Thymus (tissue), 11 donors: ENCODE data around the gene UCN. TPM values are rescaled to one million over a fixed set of nuclear protein-coding genes. Genes with fewer than 3 reads are reported as not detected.

Experiments
- DNase-seq, 9 donors: peaks; one replicate each; pipeline ENCODE4 v3.0.0-alpha.2; 2013; ENCODE audit warnings: low spot score in 9 of 9, low read depth in 6 of 9, missing footprints in 1 of 9
- H3K27ac ChIP-seq, 2 donors: one replicate each; pipeline ENCODE4 v1.5.1; 2013; ENCODE audit warnings: control low read depth in 1 of 2, low read depth in 1 of 2, low read length in 1 of 2, mild to moderate bottlenecking in 1 of 2, moderate library complexity in 1 of 2
- H3K27me3 ChIP-seq, 2 donors: one replicate each; pipeline ENCODE4 v1.5.1; 2013; ENCODE audit warnings: low read length in 1 of 2; ENCODE audit not compliant: control insufficient read depth in 2 of 2, insufficient read depth in 1 of 2
- H3K36me3 ChIP-seq, 2 donors: one replicate each; pipeline ENCODE4 v1.5.1; 2013; ENCODE audit warnings: low read length in 1 of 2, mild to moderate bottlenecking in 1 of 2, moderate library complexity in 1 of 2; ENCODE audit not compliant: control insufficient read depth in 2 of 2, insufficient read depth in 2 of 2
- H3K4me1 ChIP-seq, 2 donors: one replicate each; pipeline ENCODE4 v1.5.1; 2013; ENCODE audit warnings: low read length in 2 of 2; ENCODE audit not compliant: control insufficient read depth in 2 of 2, insufficient read depth in 2 of 2
- H3K4me3 ChIP-seq, 2 donors: one replicate each; pipeline ENCODE4 v1.5.1; 2013; ENCODE audit warnings: low read length in 2 of 2, control low read depth in 1 of 2, mild to moderate bottlenecking in 1 of 2
- H3K9me3 ChIP-seq, 2 donors: one replicate each; pipeline ENCODE4 v1.5.1; 2013; ENCODE audit warnings: low read length in 1 of 2, mild to moderate bottlenecking in 1 of 2; ENCODE audit not compliant: control insufficient read depth in 2 of 2, insufficient read depth in 1 of 2
- WGBS: extraction: QIAGEN DNeasy Blood & Tissue Kit; methylation state at CpG from one replicate; pipeline ENCODE4 v1.1.7; 2013; 5-methylcytosine and 5-hydroxymethylcytosine counted together
- polyA plus RNA-seq: library from polyadenylated mRNA; stranded (reverse); fragments of 200-250 nt; gene quantifications from one replicate; pipeline ENCODE4 v1.2.3, GENCODE V29; 2013
- total RNA-seq: library from RNA; stranded (reverse); fragments of 120-200 nt; gene quantifications from one replicate; pipeline ENCODE4 v1.2.4, GENCODE V29; 2013
- donor health status: healthy.

Gene UCN
- total and polyA plus RNA-seq, 2 donors: 1.0 to 8.1 TPM

DNA sequence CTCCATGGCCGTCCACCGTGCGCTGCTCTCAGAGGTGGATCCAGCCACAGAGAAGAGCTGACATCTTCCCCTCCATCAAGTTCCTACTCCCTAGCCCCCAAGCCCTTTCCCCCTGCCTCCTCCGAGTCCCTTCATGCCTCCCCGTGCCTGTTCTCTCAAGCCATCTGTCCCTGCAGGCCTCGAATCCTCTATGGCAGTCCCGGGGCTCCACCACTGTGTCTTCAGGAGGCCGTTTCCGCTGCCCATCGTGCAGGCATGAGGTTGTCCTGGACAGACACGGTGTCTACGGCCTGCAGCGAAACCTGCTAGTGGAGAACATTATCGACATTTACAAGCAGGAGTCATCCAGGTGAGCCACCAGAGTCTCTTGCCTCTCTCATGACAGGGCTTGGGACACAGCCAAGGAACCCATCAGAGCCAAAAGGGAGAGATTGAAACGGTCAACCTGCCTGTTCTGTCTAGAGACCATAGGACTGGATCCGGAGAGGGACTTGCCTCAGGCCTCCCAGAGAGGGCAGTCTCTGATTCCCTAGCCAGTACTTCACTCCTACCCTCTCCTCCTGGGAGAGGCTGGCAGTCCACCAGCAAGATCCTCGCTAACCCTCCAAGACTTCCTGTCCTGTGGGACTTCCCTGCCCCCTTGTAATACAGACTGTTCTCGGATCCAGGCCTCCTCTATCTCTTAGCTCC, 9.7 kb downstream of the UCN start:
- DNase-seq: no peak
- H3K27me3 ChIP-seq: peaks cover 0 to 12% of the 10 kb centered on the region in 2 donors

DNA sequence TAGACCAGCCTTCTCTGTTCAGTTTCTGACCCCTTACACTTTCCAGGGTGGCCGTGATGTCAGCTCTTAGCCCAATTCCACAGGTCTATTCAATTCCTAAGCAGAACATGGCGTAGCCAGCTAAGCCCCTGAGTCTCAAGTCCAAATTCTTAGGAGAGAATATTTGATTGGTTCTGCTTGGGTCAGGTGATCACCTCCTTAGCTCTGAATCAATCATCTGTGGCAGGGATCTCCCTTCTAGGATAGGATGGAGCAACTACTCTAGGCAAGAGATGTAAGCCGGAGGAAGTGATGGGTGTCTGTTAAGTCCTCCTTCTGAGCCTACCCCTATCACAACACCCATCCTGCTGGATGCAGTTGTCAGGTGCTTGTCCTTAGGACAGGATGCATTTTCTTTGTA, 11.1 kb downstream of the UCN start:
- Histone ChIP-seq H3K9me3 (no peaks in the 10 kb centered on the region), H3K27ac (no peak overlapping the region), H3K4me1 (no peaks in the 10 kb centered on the region), H3K27me3 (peaks cover 0 to 13% of the 10 kb centered on the region in 2 donors), H3K4me3 (no peak overlapping the region), H3K36me3 (no peaks in the 10 kb centered on the region)
- 96% methylated on average over 3 of the region's 3 CpGs for WGBS
- DNase-seq: no peak

More for the DNA sequence above, 9.7 kb downstream of the UCN start:
- no peaks in the 10 kb centered on the region for H3K9me3 ChIP-seq
- peaks cover 0 to 3% of the 10 kb centered on the region in 2 donors for H3K4me1 ChIP-seq
- 93% methylated on average over 18 of the region's 18 CpGs for WGBS
- H3K27ac ChIP-seq: no peak overlapping the region
- no peaks in the 10 kb centered on the region for H3K36me3 ChIP-seq
- no peak overlapping the region for H3K4me3 ChIP-seq

DNA sequence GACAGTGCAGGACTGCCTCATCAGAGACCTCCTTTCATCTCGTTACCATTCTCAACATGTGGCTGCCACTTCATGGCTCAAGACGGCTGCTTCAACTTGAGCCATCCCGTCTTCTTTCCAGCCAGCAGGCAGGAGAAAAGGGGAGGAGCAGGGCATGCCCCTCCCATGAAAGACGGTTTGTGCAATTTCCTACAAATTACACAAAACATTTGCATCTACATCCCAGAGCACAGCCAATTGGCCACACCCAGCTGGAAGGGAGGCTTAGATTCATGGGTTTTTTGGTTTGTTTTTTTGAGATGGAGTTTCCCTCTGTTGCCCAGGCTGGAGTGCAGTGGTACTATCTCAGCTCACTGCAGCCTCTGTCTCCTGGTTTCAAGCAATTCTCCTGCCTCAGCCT, 11.8 kb downstream of the UCN start:
- Histone ChIP-seq H3K4me1 (no peaks in the 10 kb centered on the region), H3K9me3 (no peaks in the 10 kb centered on the region), H3K27me3 (peaks cover 0 to 19% of the 10 kb centered on the region in 2 donors), H3K4me3 (no peak overlapping the region), H3K27ac (no peak overlapping the region), H3K36me3 (no peaks in the 10 kb centered on the region)
- no peak for DNase-seq
- WGBS: 91% methylated on average over 4 of the region's 4 CpGs

DNA sequence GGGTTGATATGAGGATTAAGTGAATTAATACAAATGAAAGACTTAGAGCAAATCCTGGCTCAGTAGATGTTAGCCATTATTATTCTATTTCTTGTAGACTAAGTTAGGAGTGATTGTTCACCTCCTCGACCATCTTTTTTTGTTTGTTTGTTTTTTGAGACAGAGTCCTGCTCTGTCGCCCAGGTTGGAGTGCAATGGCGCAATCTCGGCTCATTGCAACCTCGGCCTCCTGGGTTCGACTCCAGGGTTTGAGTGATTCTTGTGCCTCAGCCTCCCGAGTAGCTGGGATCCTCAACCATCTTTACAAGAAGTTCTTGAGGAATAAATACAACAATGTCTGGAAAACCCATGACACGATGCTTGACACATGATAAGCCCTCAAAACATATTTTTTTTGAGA, 13.3 kb downstream of the UCN start:
- 96% methylated on average over 8 of the region's 8 CpGs for WGBS
- peaks cover 0 to 19% of the 10 kb centered on the region in 2 donors for H3K27me3 ChIP-seq
- no peak for DNase-seq
- no peaks in the 10 kb centered on the region for H3K36me3 ChIP-seq
- H3K4me1 ChIP-seq: peaks cover 0 to 3% of the 10 kb centered on the region in 2 donors
- no peak overlapping the region for H3K27ac ChIP-seq
- H3K9me3 ChIP-seq: no peaks in the 10 kb centered on the region
- no peak overlapping the region for H3K4me3 ChIP-seq

GRCh38 chr2:27291865-27292264, 16.4 kb downstream of the UCN start:
- Histone ChIP-seq H3K9me3 (no peaks in the 10 kb centered on the region), H3K36me3 (no peaks in the 10 kb centered on the region), H3K27ac (no peak overlapping the region), H3K4me3 (no peak overlapping the region), H3K4me1 (peaks cover 0 to 3% of the 10 kb centered on the region in 2 donors), H3K27me3 (peaks cover 2 to 12% of the 10 kb centered on the region in 2 donors)
- 95% methylated on average over 6 of the region's 6 CpGs for WGBS
- DNase-seq: no peak

GRCh38 chr2:27290549-27290948, 17.7 kb downstream of the UCN start:
- no peaks in the 10 kb centered on the region for H3K9me3 ChIP-seq
- DNase-seq: no peak
- H3K27me3 ChIP-seq: peaks cover 2 to 11% of the 10 kb centered on the region in 2 donors
- WGBS: 34% methylated on average over 5 of the region's 5 CpGs
- H3K27ac ChIP-seq: no peak overlapping the region
- no peaks in the 10 kb centered on the region for H3K36me3 ChIP-seq
- H3K4me1 ChIP-seq: peaks cover 0 to 3% of the 10 kb centered on the region in 2 donors
- no peak overlapping the region for H3K4me3 ChIP-seq

GRCh38 chr2:27288610-27289009, 19.6 kb downstream of the UCN start:
- Histone ChIP-seq H3K9me3 (no peaks in the 10 kb centered on the region), H3K36me3 (no peaks in the 10 kb centered on the region), H3K4me3 (no peak overlapping the region), H3K27ac (no peak overlapping the region), H3K27me3 (peaks cover 2 to 22% of the 10 kb centered on the region in 2 donors), H3K4me1 (peaks cover 0 to 3% of the 10 kb centered on the region in 2 donors)
- DNase-seq: no peak
- WGBS: 71% methylated on average over 3 of the region's 3 CpGs

GRCh38 chr2:27285481-27285880, 22.8 kb downstream of the UCN start:
- peaks cover 0 to 3% of the 10 kb centered on the region in 2 donors for H3K4me1 ChIP-seq
- no peak overlapping the region for H3K4me3 ChIP-seq
- WGBS: 96% methylated on average over 6 of the region's 6 CpGs
- H3K27ac ChIP-seq: no peak overlapping the region
- H3K27me3 ChIP-seq: peaks cover 2 to 38% of the 10 kb centered on the region in 2 donors
- H3K9me3 ChIP-seq: no peaks in the 10 kb centered on the region
- no peaks in the 10 kb centered on the region for H3K36me3 ChIP-seq
- no peak for DNase-seq

DNA sequence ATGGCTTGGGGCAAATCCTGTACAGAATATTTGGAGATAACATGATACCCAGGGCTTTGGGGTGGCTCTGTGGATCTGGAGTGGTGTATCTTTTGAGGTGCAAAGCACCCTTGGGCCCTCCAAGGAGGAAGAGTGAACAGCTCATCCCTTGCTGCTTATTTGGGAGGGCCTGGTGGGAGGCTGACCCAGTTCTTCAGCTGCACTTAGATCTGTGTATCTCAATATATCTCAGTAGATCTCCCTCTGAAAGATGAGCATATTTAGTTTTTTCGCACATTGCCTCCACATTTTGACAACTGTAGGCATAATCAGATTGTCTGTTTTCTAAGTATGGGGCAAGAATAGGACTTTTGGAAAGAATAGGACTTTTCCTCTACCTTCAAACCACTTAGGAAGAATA, 23.2 kb downstream of the UCN start:
- H3K4me1 ChIP-seq: no peaks in the 10 kb centered on the region
- no peaks in the 10 kb centered on the region for H3K36me3 ChIP-seq
- peaks cover 2 to 40% of the 10 kb centered on the region in 2 donors for H3K27me3 ChIP-seq
- no peak overlapping the region for H3K4me3 ChIP-seq
- WGBS: 96% methylated on average over 1 of the region's 1 CpG
- no peak overlapping the region for H3K27ac ChIP-seq
- no peak for DNase-seq
- no peaks in the 10 kb centered on the region for H3K9me3 ChIP-seq
